BE2C (cell line): ENCODE measurements around the gene LHFPL6.

Experiments used
- DNase-seq: peaks from one replicate; pipeline ENCODE4 v3.0.0-alpha.2; 2020
- H3K27me3 ChIP-seq: fragments of 250-450 bp; sonication (Bioruptor Pico); 2 replicates; pipeline ENCODE4 v1.5.1; 2020; ENCODE audit warnings: mild to moderate bottlenecking
- H3K36me3 ChIP-seq: fragments of 250-450 bp; sonication (Bioruptor Pico); 2 replicates; pipeline ENCODE4 v1.5.1; 2020; ENCODE audit warnings: mild to moderate bottlenecking
- H3K4me1 ChIP-seq: fragments of 250-450 bp; sonication (Bioruptor Pico); 2 replicates; pipeline ENCODE4 v1.5.1; 2020
- H3K4me3 ChIP-seq: 2 replicates; pipeline ENCODE4 v1.5.1; 2011; ENCODE audit warnings: low read depth, low read length
- H3K9me3 ChIP-seq: fragments of 250-450 bp; sonication (Bioruptor Pico); 2 replicates; pipeline ENCODE4 v1.5.1; 2020
- CTCF ChIP-seq: IDR thresholded peaks from 2 replicates; pipeline ENCODE4 v1.5.1; 2012; ENCODE audit warnings: mild to moderate bottlenecking, low read depth, low read length

The LHFPL6 gene

DNA sequence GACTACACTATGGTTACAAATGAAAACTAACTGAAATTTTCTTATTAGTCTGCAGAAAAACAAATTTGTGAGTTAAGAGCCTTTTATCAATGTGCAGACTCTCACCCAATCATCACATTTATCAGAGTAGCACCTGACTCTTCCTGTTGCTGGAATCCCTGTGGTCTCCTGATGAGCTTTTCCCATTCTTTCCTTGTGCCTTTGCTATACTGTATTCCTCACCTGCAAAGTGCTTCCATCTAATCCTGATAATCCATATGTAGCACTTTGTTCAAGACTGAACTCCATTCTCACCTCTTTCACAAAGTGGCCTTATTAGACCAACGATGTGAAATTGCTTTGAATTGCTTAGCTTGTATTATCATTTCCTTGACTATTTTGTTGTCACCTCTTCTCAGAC, 225.3 kb downstream of the LHFPL6 start:
- no peaks in the 10 kb centered on the region for H3K36me3 ChIP-seq

GRCh38 chr13:39376076-39376475, 226.9 kb downstream of the LHFPL6 start:
- no peak for TF ChIP-seq CTCF
- H3K27me3 ChIP-seq: no peaks in the 10 kb centered on the region

More for the DNA sequence above, 225.3 kb downstream of the LHFPL6 start:
- DNase-seq: no peak
- Histone ChIP-seq H3K9me3 (no peaks in the 10 kb centered on the region), H3K4me1 (no peaks in the 10 kb centered on the region), H3K27me3 (no peaks in the 10 kb centered on the region), H3K4me3 (no peak overlapping the region)
- TF ChIP-seq CTCF: no peak

DNA sequence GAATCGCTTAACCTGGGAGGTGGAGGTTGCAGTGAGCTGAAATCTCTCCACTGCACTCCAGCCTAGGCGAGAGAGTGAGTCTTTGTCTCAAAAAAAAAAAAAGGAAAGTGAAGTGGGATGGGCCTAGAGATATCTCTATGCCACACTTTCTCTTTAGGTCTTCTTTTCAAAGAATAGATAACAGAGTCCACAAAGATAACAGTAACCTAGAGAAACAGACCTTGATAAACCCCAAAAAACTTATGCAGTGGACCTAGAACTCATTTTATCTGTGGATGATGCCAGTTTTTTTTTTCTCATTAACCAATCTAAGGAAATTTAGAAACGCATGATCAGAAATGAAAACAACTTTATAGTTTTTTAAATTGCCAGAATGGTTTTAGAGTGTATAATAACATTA, 227.4 kb downstream of the LHFPL6 start:
- TF ChIP-seq CTCF: no peak
- no peaks in the 10 kb centered on the region for H3K4me1 ChIP-seq
- no peak overlapping the region for H3K4me3 ChIP-seq
- H3K36me3 ChIP-seq: no peaks in the 10 kb centered on the region
- DNase-seq: no peak
- H3K9me3 ChIP-seq: no peaks in the 10 kb centered on the region
- no peaks in the 10 kb centered on the region for H3K27me3 ChIP-seq

More at GRCh38 chr13:39376076-39376475, 226.9 kb downstream of the LHFPL6 start:
- no peaks in the 10 kb centered on the region for H3K4me1 ChIP-seq
- no peak overlapping the region for H3K4me3 ChIP-seq
- no peaks in the 10 kb centered on the region for H3K9me3 ChIP-seq
- DNase-seq: no peak
- H3K36me3 ChIP-seq: no peaks in the 10 kb centered on the region

DNA sequence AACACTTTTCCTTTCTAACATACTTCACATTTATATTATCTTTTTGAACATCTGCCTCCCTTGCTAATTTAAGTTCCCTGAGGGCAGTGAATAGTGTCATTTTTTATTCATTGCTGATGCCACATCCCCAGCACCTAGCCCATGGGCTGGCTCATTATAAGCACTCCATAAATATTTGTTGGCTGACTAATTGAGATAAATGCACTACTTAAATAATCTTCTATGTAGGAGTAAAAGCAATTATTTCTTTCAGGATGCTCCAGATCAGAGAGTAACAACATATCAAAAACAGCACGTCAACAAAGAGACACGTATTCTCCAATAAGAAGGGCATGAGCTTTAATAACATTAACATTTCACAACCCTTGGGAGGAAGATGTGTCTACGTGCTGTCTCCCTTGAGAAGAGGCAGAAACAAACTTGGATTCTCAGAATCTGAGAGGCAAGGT, 228.2 kb downstream of the LHFPL6 start:
- no peak overlapping the region for H3K4me3 ChIP-seq
- H3K9me3 ChIP-seq: no peaks in the 10 kb centered on the region
- no peaks in the 10 kb centered on the region for H3K27me3 ChIP-seq
- H3K4me1 ChIP-seq: no peaks in the 10 kb centered on the region
- H3K36me3 ChIP-seq: no peaks in the 10 kb centered on the region
- no peak for DNase-seq
- no peak for TF ChIP-seq CTCF

- Histone ChIP-seq H3K4me1 (no peaks in the 10 kb centered on the region), H3K4me3 (no peak overlapping the region), H3K9me3 (no peaks in the 10 kb centered on the region), H3K36me3 (no peaks in the 10 kb centered on the region), H3K27me3 (no peaks in the 10 kb centered on the region)
- DNase-seq: no peak
- no peak for TF ChIP-seq CTCF
These were observed 229.8 kb downstream of the LHFPL6 start for GRCh38 chr13:39373145-39373544.

GRCh38 chr13:39371706-39372105, 231.3 kb downstream of the LHFPL6 start:
- no peak for TF ChIP-seq CTCF
- no peaks in the 10 kb centered on the region for H3K36me3 ChIP-seq
- H3K9me3 ChIP-seq: no peaks in the 10 kb centered on the region
- H3K27me3 ChIP-seq: no peaks in the 10 kb centered on the region
- DNase-seq: no peak
- no peak overlapping the region for H3K4me3 ChIP-seq
- no peaks in the 10 kb centered on the region for H3K4me1 ChIP-seq
